BLaER1 (cell line): ENCODE measurements around the gene PTPRT.
A peak's percentile ranks its signal among the peaks of the same experiment; 100 is the strongest.

Source experiments
- H3K27ac ChIP-seq: shearing (Covaris generic); formaldehyde crosslinking; 2 replicates; pipeline ENCODE4 v1.8.1; 2022
- H3K27me3 ChIP-seq: shearing (Covaris generic); formaldehyde crosslinking; 2 replicates; pipeline ENCODE4 v1.8.1; 2022
- H3K36me3 ChIP-seq: shearing (Covaris generic); formaldehyde crosslinking; 2 replicates; pipeline ENCODE4 v1.8.1; 2022
- H3K4me1 ChIP-seq: shearing (Covaris generic); formaldehyde crosslinking; 2 replicates; pipeline ENCODE4 v1.8.1; 2022
- H3K4me2 ChIP-seq: shearing (Covaris generic); formaldehyde crosslinking; 2 replicates; pipeline ENCODE4 v1.8.1; 2022
- H3K4me3 ChIP-seq: shearing (Covaris generic); formaldehyde crosslinking; 2 replicates; pipeline ENCODE4 v1.8.1; 2022
- H3K9ac ChIP-seq: shearing (Covaris generic); formaldehyde crosslinking; 2 replicates; pipeline ENCODE4 v1.8.1; 2022
- H3K9me3 ChIP-seq: shearing (Covaris generic); formaldehyde crosslinking; 2 replicates; pipeline ENCODE4 v1.8.1; 2022
- H4K20me1 ChIP-seq: shearing (Covaris generic); formaldehyde crosslinking; 2 replicates; pipeline ENCODE4 v1.8.1; 2022
- Cebpa-rat ChIP-seq: shearing (Covaris generic); IDR thresholded peaks from 2 replicates; pipeline ENCODE4 v1.8.1; 2022

The PTPRT gene

DNA sequence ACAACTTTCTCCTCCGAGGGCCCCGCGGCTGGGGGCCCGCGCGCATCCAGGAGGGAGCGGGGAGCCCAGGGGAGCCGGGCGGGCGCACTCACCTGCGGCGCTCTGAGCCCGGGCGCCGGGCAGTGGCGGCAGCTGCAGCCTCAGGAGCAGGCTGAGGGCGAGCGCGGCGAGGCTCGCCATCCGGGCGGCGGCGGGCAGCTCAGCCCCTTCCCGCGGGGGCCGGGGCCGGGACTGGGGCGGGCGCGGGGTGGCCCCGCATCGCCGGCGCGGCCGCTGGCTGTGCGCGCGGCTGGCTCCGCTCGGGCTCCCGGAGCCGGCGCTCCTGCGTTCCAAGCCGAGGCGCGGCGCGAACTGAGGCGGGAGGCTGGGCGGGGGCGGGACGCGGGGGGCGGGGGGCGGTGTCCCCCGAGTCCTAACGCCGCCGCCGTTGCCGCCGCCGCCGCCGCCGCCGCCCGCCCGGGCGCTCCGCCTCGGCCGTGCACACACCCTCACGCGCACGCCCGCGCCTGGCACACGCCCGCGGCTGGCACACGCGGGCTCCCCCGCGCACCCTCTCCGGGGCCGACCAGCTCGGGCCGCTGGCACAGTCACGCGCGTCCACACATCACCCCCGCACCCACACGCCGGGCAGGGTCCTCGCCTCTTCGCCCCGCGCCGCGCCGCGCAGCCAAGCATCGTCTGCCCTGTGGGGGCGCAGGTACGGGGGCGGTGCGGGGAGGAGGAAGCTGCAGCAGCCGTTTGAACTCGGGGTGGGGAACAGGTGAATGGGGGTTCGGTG lies at the start of gene PTPRT:
PTPRT (minus strand) TSS at position 353 of the 778 bp plus-strand sequence; CDS start at position 180, 173 bp downstream.
- no peaks in the 10 kb centered on the region for H3K36me3 ChIP-seq
- H3K4me2 ChIP-seq = no peak within 1 kb of the TSS
- no peaks in the 10 kb centered on the region for H3K9me3 ChIP-seq
- peaks cover 20% of the 10 kb centered on the region; the same call in 1 of the 2 replicates for H4K20me1 ChIP-seq
- no peak within 1 kb of the TSS for H3K27ac ChIP-seq
- H3K4me3 ChIP-seq = no peak within 1 kb of the TSS
- H3K9ac ChIP-seq = no peak within 1 kb of the TSS
- peaks cover 5% of the 10 kb centered on the region for H3K4me1 ChIP-seq
- peaks cover 46% of the 10 kb centered on the region for H3K27me3 ChIP-seq
- TF ChIP-seq Cebpa-rat = no peak

DNA sequence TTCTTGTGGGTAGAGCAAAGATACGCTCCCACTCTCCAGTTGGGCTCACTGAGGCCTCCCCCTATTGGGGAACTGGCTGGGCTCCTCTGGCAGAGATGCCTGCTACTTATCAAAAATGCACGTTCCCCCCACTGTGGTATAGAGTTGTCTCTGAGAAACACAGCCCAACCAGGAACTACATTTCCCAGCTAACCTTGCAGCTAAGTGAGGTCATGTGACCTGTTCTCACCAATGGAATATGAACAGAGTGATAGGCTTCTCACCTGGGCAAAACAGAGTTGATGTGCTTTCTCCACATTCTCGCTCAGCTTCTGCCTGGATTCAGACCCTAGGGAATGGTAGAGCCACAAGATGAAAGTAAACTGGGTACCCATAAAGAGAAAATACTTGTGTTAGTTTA lies 49.1 kb upstream of the PTPRT start:
- H3K27me3 ChIP-seq = no peaks in the 10 kb centered on the region
- no peaks in the 10 kb centered on the region for H3K9me3 ChIP-seq
- TF ChIP-seq Cebpa-rat = no peak
- H3K36me3 ChIP-seq = no peaks in the 10 kb centered on the region
- H3K27ac ChIP-seq = no peak overlapping the region
- H4K20me1 ChIP-seq = no peaks in the 10 kb centered on the region
- H3K9ac ChIP-seq = no peak overlapping the region
- H3K4me2 ChIP-seq = no peak overlapping the region
- 0 out of 2 replicates have a peak, but pooled peaks cover 5% of the 10 kb centered on the region for H3K4me1 ChIP-seq
- no peak overlapping the region for H3K4me3 ChIP-seq

DNA sequence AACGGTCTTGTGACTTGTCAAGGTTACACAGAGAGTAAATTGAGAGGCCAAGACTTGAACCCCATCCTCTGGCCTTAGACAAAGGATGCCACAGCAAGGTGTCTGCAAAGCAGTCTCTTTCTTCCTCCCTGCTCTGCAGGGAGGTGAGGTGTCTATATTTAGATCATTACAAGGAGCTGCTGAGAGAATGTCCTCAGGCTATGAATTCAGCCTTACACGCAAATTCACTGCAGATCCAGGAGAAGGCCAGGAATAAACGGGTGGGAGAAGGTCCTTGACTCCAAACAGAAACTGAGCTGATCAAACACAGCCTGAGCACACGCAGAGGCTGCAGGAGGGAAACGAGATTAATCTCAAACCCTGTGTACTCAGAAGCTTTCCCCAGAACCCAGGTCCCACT lies 48.6 kb upstream of the PTPRT start:
- Histone ChIP-seq H3K27me3 (no peaks in the 10 kb centered on the region), H3K36me3 (no peaks in the 10 kb centered on the region), H3K4me2 (no peak overlapping the region), H4K20me1 (no peaks in the 10 kb centered on the region), H3K9ac (no peak overlapping the region), H3K9me3 (no peaks in the 10 kb centered on the region), H3K4me3 (no peak overlapping the region), H3K27ac (no peak overlapping the region), H3K4me1 (0 out of 2 replicates have a peak, but pooled peaks cover 5% of the 10 kb centered on the region)
- no peak for TF ChIP-seq Cebpa-rat

DNA sequence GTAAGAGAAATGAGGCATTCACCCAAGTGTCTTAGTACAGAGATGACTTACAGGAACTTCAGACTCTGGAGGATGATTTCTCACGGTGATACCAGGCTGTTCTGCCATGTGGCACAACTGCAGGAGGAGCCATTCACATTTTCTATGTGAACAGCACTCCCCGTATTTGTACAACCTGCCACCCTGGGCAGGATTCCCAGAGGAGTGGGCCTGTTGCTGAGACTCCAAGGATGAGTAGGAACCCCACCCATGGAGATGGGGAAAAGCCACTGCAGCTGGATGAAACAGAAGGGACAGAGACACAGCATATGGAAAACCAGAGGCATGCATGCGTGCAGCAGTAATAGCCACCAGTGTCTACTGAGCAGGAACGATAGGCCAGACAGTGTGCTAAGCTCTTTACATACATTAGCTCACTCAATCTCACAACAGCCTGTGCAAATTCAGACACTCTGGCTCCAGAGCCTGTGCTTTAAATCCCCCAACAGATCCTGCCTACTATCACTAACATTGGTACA lies 48.0 kb upstream of the PTPRT start:
- H3K27me3 ChIP-seq = no peaks in the 10 kb centered on the region
- no peak overlapping the region for H3K4me2 ChIP-seq
- 0 out of 2 replicates have a peak, but pooled peaks cover 5% of the 10 kb centered on the region for H3K4me1 ChIP-seq
- no peak overlapping the region for H3K27ac ChIP-seq
- no peak overlapping the region for H3K9ac ChIP-seq
- TF ChIP-seq Cebpa-rat = no peak
- no peaks in the 10 kb centered on the region for H3K36me3 ChIP-seq
- H3K9me3 ChIP-seq = no peaks in the 10 kb centered on the region
- H4K20me1 ChIP-seq = no peaks in the 10 kb centered on the region
- no peak overlapping the region for H3K4me3 ChIP-seq

GRCh38 chr20:43235998-43236397 lies 46.3 kb upstream of the PTPRT start:
- TF ChIP-seq Cebpa-rat = no peak
- H3K4me2 ChIP-seq = no peak overlapping the region

DNA sequence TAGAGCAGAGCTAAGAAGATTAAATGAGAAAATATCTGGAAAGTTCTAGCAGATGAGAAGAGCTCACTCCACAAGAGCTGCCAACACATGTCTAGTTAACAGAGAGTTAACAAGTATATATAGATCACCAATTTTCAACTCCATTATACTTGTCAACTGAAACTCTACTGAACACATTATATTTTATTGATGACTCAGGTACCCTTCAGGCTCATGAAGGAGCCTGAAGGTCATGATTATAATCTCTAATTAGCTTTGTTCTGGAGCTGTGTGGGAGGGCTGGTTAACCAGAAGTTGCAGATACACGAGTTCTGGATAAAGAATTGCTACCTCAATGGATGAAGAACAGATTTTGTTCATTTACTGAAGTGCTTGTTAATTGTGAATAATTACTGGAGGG lies 42.1 kb upstream of the PTPRT start:
- no peak overlapping the region for H3K27ac ChIP-seq
- no peaks in the 10 kb centered on the region for H3K27me3 ChIP-seq
- no peak for TF ChIP-seq Cebpa-rat

More at GRCh38 chr20:43235998-43236397, 46.3 kb upstream of the PTPRT start:
- Histone ChIP-seq H3K9ac (no peak overlapping the region), H3K4me3 (no peak overlapping the region), H3K4me1 (0 out of 2 replicates have a peak, but pooled peaks cover 5% of the 10 kb centered on the region), H4K20me1 (no peaks in the 10 kb centered on the region), H3K27me3 (no peaks in the 10 kb centered on the region), H3K27ac (no peak overlapping the region), H3K9me3 (no peaks in the 10 kb centered on the region), H3K36me3 (no peaks in the 10 kb centered on the region)

DNA sequence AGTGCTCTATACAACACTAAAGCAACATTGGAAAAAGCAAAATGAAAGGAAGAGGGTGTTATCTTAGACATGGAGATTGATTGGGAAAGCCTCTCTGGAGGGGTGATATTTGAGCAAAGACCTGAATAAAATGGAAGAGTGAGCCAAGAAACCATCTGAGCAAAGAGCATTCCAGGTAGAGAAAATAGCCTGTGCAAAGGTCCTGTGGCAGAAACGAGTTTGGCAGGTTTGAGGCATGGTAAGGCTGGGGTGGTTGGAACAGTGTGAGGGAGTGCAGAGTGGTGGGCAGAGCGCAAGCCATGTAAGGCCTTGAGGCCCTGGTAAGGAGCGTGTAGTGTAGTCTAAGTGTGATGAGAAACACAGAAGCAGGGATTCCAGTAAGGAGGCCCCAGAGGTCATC lies 40.0 kb upstream of the PTPRT start:
- no peaks in the 10 kb centered on the region for H4K20me1 ChIP-seq
- TF ChIP-seq Cebpa-rat = no peak
- no peak overlapping the region for H3K4me2 ChIP-seq
- H3K9ac ChIP-seq = no peak overlapping the region
- no peaks in the 10 kb centered on the region for H3K4me1 ChIP-seq
- H3K27me3 ChIP-seq = no peaks in the 10 kb centered on the region
- no peaks in the 10 kb centered on the region for H3K36me3 ChIP-seq
- H3K4me3 ChIP-seq = no peak overlapping the region
- H3K27ac ChIP-seq = no peak overlapping the region
- no peaks in the 10 kb centered on the region for H3K9me3 ChIP-seq

More for the DNA sequence above, 42.1 kb upstream of the PTPRT start:
- no peaks in the 10 kb centered on the region for H3K36me3 ChIP-seq
- no peaks in the 10 kb centered on the region for H3K9me3 ChIP-seq
- H3K4me3 ChIP-seq = no peak overlapping the region
- no peaks in the 10 kb centered on the region for H4K20me1 ChIP-seq
- H3K9ac ChIP-seq = no peak overlapping the region
- H3K4me2 ChIP-seq = no peak overlapping the region
- 0 out of 2 replicates have a peak, but pooled peaks cover 4% of the 10 kb centered on the region for H3K4me1 ChIP-seq

GRCh38 chr20:43220612-43221011 lies 30.9 kb upstream of the PTPRT start:
- Histone ChIP-seq H3K4me3 (no peak overlapping the region), H3K4me2 (peak overlapping the region; percentile 45), H3K9me3 (no peaks in the 10 kb centered on the region), H3K9ac (no peak overlapping the region), H3K4me1 (peaks cover 19% of the 10 kb centered on the region), H3K27ac (no peak overlapping the region), H4K20me1 (no peaks in the 10 kb centered on the region), H3K36me3 (no peaks in the 10 kb centered on the region), H3K27me3 (no peaks in the 10 kb centered on the region)
- no peak for TF ChIP-seq Cebpa-rat

DNA sequence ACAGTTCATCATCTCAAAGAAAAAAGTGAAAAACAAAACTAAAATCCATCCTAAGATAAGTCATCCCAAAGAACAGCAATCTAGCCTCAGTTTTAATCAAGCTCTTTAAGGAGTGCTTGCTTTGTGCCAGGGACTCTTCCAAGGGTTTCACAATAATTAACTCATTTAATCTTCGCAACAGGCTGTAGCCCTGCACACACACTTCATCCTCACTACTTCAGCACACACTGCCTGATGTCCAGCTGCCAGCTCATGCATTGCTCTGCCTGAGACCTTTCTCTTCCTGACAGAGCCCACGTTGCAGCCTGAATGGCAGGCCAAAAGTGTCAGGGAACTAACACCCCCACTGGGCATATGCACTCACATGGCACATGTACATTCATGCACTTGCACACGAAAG lies 21.2 kb upstream of the PTPRT start:
- no peak for TF ChIP-seq Cebpa-rat
- Histone ChIP-seq H3K4me2 (no peak overlapping the region), H3K9ac (no peak overlapping the region), H4K20me1 (no peaks in the 10 kb centered on the region), H3K27me3 (no peaks in the 10 kb centered on the region), H3K4me1 (peaks cover 7% of the 10 kb centered on the region), H3K27ac (no peak overlapping the region), H3K9me3 (peaks cover 13% of the 10 kb centered on the region; the same call in 1 of the 2 replicates), H3K4me3 (no peak overlapping the region), H3K36me3 (no peaks in the 10 kb centered on the region)

- no peaks in the 10 kb centered on the region for H3K36me3 ChIP-seq
- no peak for TF ChIP-seq Cebpa-rat
- H3K4me1 ChIP-seq = peaks cover 10% of the 10 kb centered on the region
- no peak overlapping the region for H3K27ac ChIP-seq
- peaks cover 22% of the 10 kb centered on the region for H3K9me3 ChIP-seq
- no peaks in the 10 kb centered on the region for H3K27me3 ChIP-seq
- H3K4me2 ChIP-seq = no peak overlapping the region
- no peak overlapping the region for H3K9ac ChIP-seq
- H4K20me1 ChIP-seq = no peaks in the 10 kb centered on the region
- H3K4me3 ChIP-seq = no peak overlapping the region
These were observed 20.1 kb upstream of the PTPRT start for GRCh38 chr20:43209831-43210230.
